OCI-LY1 (cell line): ENCODE data around the gene CAMK2D.

Source experiments
- EZH2 ChIP-seq: fragments of 200-600 bp; sonication (generic), shearing (Covaris generic); IDR thresholded peaks from 2 replicates; pipeline ENCODE4 v1.8.0; 2017; ENCODE audit warnings: borderline replicate concordance, mixed run types, mild to moderate bottlenecking, antibody characterized with exemption, low read length, moderate library complexity, mixed read lengths
- TF ChIP-seq, protein P1 (sequence below): fragments of 200-600 bp; sonication (generic), shearing (Covaris generic); IDR thresholded peaks from 2 replicates; pipeline ENCODE4 v1.5.1; 2017; ENCODE audit warnings: mild to moderate bottlenecking, antibody characterized with exemption, low read length, moderate library complexity, mixed read lengths

DNA sequence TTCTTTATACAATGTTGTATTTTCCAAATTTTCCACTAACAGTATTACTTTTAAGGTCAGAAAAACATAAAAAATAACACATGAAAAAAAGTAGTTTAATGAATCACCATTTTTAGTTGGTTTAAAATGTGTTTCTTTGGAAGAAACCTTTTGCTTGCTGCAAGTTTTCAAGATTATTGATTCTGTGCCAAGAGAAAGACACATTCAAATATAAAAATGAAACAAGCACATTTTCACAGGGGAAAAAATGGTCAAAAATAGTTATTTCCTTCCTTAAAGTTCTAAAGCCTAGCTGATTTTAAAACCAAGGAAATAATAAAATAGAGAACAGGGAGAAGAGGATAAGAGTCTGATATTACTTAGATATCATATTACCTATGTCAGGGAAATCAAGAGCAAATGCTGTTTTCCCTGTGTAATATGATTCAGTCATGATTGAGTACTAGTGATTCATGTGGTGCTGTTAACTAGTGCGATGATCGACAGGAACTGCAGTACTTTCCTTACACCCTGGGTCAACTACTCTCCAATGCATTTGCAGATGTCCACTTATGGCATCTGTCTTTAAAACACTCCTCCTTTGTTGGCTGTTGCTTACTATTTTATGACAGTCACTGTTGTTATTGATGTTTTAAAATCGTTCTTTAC, 103.8 kb downstream of the CAMK2D start:
- TF ChIP-seq, protein P1, sequence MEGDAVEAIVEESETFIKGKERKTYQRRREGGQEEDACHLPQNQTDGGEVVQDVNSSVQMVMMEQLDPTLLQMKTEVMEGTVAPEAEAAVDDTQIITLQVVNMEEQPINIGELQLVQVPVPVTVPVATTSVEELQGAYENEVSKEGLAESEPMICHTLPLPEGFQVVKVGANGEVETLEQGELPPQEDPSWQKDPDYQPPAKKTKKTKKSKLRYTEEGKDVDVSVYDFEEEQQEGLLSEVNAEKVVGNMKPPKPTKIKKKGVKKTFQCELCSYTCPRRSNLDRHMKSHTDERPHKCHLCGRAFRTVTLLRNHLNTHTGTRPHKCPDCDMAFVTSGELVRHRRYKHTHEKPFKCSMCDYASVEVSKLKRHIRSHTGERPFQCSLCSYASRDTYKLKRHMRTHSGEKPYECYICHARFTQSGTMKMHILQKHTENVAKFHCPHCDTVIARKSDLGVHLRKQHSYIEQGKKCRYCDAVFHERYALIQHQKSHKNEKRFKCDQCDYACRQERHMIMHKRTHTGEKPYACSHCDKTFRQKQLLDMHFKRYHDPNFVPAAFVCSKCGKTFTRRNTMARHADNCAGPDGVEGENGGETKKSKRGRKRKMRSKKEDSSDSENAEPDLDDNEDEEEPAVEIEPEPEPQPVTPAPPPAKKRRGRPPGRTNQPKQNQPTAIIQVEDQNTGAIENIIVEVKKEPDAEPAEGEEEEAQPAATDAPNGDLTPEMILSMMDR = no peak
- TF ChIP-seq EZH2 = no peak
